K562 (cell line): ENCODE measurements around the gene KCND1. TPM values are rescaled to one million over a fixed set of nuclear protein-coding genes. Genes with fewer than 3 reads are reported as not detected.

Experiments
- AFF4 ChIP-seq: sonication (generic); formaldehyde crosslinking; IDR thresholded peaks from 2 replicates; pipeline ENCODE4 v1.8.0; 2023; ENCODE audit warnings: mild to moderate bottlenecking, missing genetic modification reagents
- CBX3 ChIP-seq, 2 experiments: IDR thresholded peaks; 1 replicate in 1 of 2; 2 replicates in 1 of 2; pipeline ENCODE4 v1.6.1; 2012; ENCODE audit warnings: inconsistent platforms in 2 of 2, low read length in 2 of 2, borderline replicate concordance in 1 of 2, control low read depth in 1 of 2
- CREB1 ChIP-seq, 2 experiments: sonication (generic) in 1 of 2; formaldehyde crosslinking in 1 of 2; IDR thresholded peaks; 2 replicates each; pipeline versions ENCODE4 v1.6.1 to v1.8.0; 2012 to 2022; ENCODE audit warnings: inconsistent platforms in 1 of 2, mild to moderate bottlenecking in 1 of 2, missing genetic modification reagents in 1 of 2, moderate library complexity in 1 of 2
- CTBP1 ChIP-seq: fragments of 450-650 bp; IDR thresholded peaks from 2 replicates; pipeline ENCODE4 v1.6.1; 2016; ENCODE audit warnings: borderline replicate concordance
- FOXM1 ChIP-seq, 2 experiments: fragments of 450-650 bp in 1 of 2; sonication (generic) in 1 of 2; formaldehyde crosslinking in 1 of 2; IDR thresholded peaks; 2 replicates each; pipeline versions ENCODE4 v1.6.1 to v1.9.0; 2017 to 2022; ENCODE audit warnings: low read depth in 2 of 2, mild to moderate bottlenecking in 2 of 2, missing genetic modification reagents in 1 of 2, moderate library complexity in 1 of 2
- MCM3 ChIP-seq: fragments of 450-650 bp; IDR thresholded peaks from 2 replicates; pipeline ENCODE4 v1.6.1; 2016
- PHTF2 ChIP-seq: fragments of 250-450 bp; sonication (Bioruptor Pico); IDR thresholded peaks from 2 replicates; pipeline ENCODE4 v1.5.0; 2021; ENCODE audit warnings: mild to moderate bottlenecking
- POLR2A ChIP-seq: fragments of 450-650 bp; conservative IDR thresholded peaks from 2 replicates; pipeline ENCODE4 v1.6.1; 2016
- STAT5B ChIP-seq: fragments of 250-450 bp; sonication (Bioruptor Pico); IDR thresholded peaks from 2 replicates; pipeline ENCODE4 v1.8.0; 2021; ENCODE audit warnings: mild to moderate bottlenecking, inconsistent platforms
- TAL1 ChIP-seq: fragments of 450-650 bp; IDR thresholded peaks from 2 replicates; pipeline ENCODE4 v1.6.1; 2016; ENCODE audit warnings: mild to moderate bottlenecking
- ZBTB49 ChIP-seq: sonication (generic); formaldehyde crosslinking; IDR thresholded peaks from 2 replicates; pipeline ENCODE4 v1.8.0; 2022; ENCODE audit warnings: missing genetic modification reagents, mild to moderate bottlenecking, borderline replicate concordance
- ZNF134 ChIP-seq: fragments of 250-450 bp; sonication (Bioruptor Pico); conservative IDR thresholded peaks from 2 replicates; pipeline ENCODE4 v1.4.0; 2020
- ZNF407 ChIP-seq: fragments of 450-650 bp; IDR thresholded peaks from 2 replicates; pipeline ENCODE4 v1.6.1; 2016; ENCODE audit warnings: low read depth
- ZNF79 ChIP-seq: fragments of 250-450 bp; sonication (Bioruptor Pico); IDR thresholded peaks from 2 replicates; pipeline ENCODE4 v1.4.0; 2020; ENCODE audit warnings: low read depth, mild to moderate bottlenecking, moderate library complexity
- polyA plus RNA-seq, 8 experiments: library from polyadenylated mRNA; depleted of rRNA in 4 of 8; stranded (reverse) in 5 of 8; unstranded in 3 of 8; fragments of >200 nt; fragmentation: Nextera tagmentation in 2 of 8; fragmentation: Illumina TruSeq in 1 of 8; extraction: Ambion mirVana in 2 of 8; extraction: Trizol in 1 of 8; gene quantifications; 2 replicates each; pipeline versions ENCODE4 v1.2.1 to v1.2.3, GENCODE V29; 2011 to 2014; ENCODE audit warnings: inconsistent platforms in 1 of 8, missing spikeins in 1 of 8
- total RNA-seq, 7 experiments: library from RNA; depleted of rRNA in 6 of 7; stranded (reverse); fragments of >200 nt in 6 of 7; fragmentation: Illumina TruSeq in 2 of 7; extraction: Trizol in 2 of 7; gene quantifications; 2 replicates each; pipeline versions ENCODE4 v1.2.1 to v1.2.3, GENCODE V29; 2011 to 2021; ENCODE audit warnings: low replicate concordance in 1 of 7

KCND1 gene
- total and polyA plus RNA-seq, 9 of the 15 experiments (the other 6 are each of a cell fraction or from before 2014, with no cell fraction given), result 0.06 to 0.83 (median 0.39) TPM; not detected in 1

- TF ChIP-seq AFF4 (CRISPR knock-in tag), result no peak
- no peak for TF ChIP-seq PHTF2
- no peak for TF ChIP-seq ZNF134
- TF ChIP-seq ZNF407, result no peak
- peak; percentile 58; the same call in 1 of the 2 replicates for TF ChIP-seq FOXM1 (IDR thresholded peaks at IDR 0.05; ENCODE audit: low read depth)
- no peak for TF ChIP-seq FOXM1 (CRISPR knock-in tag; IDR thresholded peaks at IDR 0.05; ENCODE audit: low read depth)
- TF ChIP-seq POLR2A, result 0 out of 2 replicates have a peak, but pooled peaks have one; percentile 34
- no peak for TF ChIP-seq CBX3 (IDR thresholded peaks at IDR 0.05; ENCODE audit: borderline replicate concordance in 1 of 2, low read length in 2 of 2)
- TF ChIP-seq CREB1 (IDR thresholded peaks at IDR 0.05), result peak; percentile 55
- TF ChIP-seq CREB1 (CRISPR knock-in tag; IDR thresholded peaks at IDR 0.05), result no peak
- no peak for TF ChIP-seq ZBTB49 (CRISPR knock-in tag)
- TF ChIP-seq CTBP1, result peak; percentile 72
- peak; percentile 86 for TF ChIP-seq TAL1
- no peak for TF ChIP-seq MCM3
- TF ChIP-seq STAT5B (CRISPR knock-in tag), result no peak
- TF ChIP-seq ZNF79 (CRISPR knock-in tag), result no peak
Measured at GRCh38 chrX:48961585-48962091, 10.0 kb downstream of the KCND1 start (continued).
